ENCODE measurements around the gene DCPS.
"Not testable (repeated sequence)": the region's sequence is repeated elsewhere in the genome, so short reads cannot be mapped to it uniquely, and the experiment has no call there.

DCPS gene

GRCh38 chr11:126303623-126304456, at the start of gene DCPS:
Gene DCPS (plus strand): TSS chr11:126304060. CDS start chr11:126304081, 21 bp downstream.
- peak; percentile 63 for DNase-seq (ENCODE audit: low read depth, low spot score)

- DNase-seq (ENCODE audit: low read depth, low spot score) = no peak
Observed at GRCh38 chr11:126254819-126255218, 49.0 kb upstream of the DCPS start.

- DNase-seq (ENCODE audit: low read depth, low spot score) = not testable (repeated sequence)
Observed at GRCh38 chr11:126255507-126255906, 48.4 kb upstream of the DCPS start.

GRCh38 chr11:126256216-126256615, 47.6 kb upstream of the DCPS start:
- no peak for DNase-seq (ENCODE audit: low read depth, low spot score)

- no peak for DNase-seq (ENCODE audit: low read depth, low spot score)
Observed at GRCh38 chr11:126257144-126257543, 46.7 kb upstream of the DCPS start.

- no peak for DNase-seq (ENCODE audit: low read depth, low spot score)
Observed at GRCh38 chr11:126257764-126258163, 46.1 kb upstream of the DCPS start.

- DNase-seq (ENCODE audit: low read depth, low spot score) = no peak
Observed at GRCh38 chr11:126262216-126262615, 41.6 kb upstream of the DCPS start.

GRCh38 chr11:126263489-126263888, 40.4 kb upstream of the DCPS start:
- no peak for DNase-seq (ENCODE audit: low read depth, low spot score)

- no peak for DNase-seq (ENCODE audit: low read depth, low spot score)
Observed at GRCh38 chr11:126265811-126266210, 38.0 kb upstream of the DCPS start.

- DNase-seq (ENCODE audit: low read depth, low spot score) = no peak
Observed at GRCh38 chr11:126267650-126268049, 36.2 kb upstream of the DCPS start.

GRCh38 chr11:126268361-126268707, 35.5 kb upstream of the DCPS start:
- no peak for DNase-seq (ENCODE audit: low read depth, low spot score)

GRCh38 chr11:126268708-126269579, 34.9 kb upstream of the DCPS start, which contains the start of the genes FOXRED1 and SRPRA:
Gene FOXRED1 (plus strand): TSS chr11:126269154. CDS start chr11:126269207, 53 bp downstream.
Gene SRPRA (minus strand): TSS chr11:126268895. CDS start chr11:126268804, 91 bp downstream.
- DNase-seq (ENCODE audit: low read depth, low spot score) = peak; percentile 100

GRCh38 chr11:126277322-126277721, 26.5 kb upstream of the DCPS start:
- DNase-seq (ENCODE audit: low read depth, low spot score) = no peak

GRCh38 chr11:126277780-126278179, 26.1 kb upstream of the DCPS start:
- DNase-seq (ENCODE audit: low read depth, low spot score) = no peak

- DNase-seq (ENCODE audit: low read depth, low spot score) = no peak
Observed at GRCh38 chr11:126279191-126279590, 24.7 kb upstream of the DCPS start.

GRCh38 chr11:126280595-126280994, 23.3 kb upstream of the DCPS start:
- DNase-seq (ENCODE audit: low read depth, low spot score) = no peak

GRCh38 chr11:126281245-126281644, 22.6 kb upstream of the DCPS start:
- no peak for DNase-seq (ENCODE audit: low read depth, low spot score)

GRCh38 chr11:126281666-126282175, 22.1 kb upstream of the DCPS start:
- DNase-seq (ENCODE audit: low read depth, low spot score) = no peak

- DNase-seq (ENCODE audit: low read depth, low spot score) = no peak
Observed at GRCh38 chr11:126282361-126282735, 21.5 kb upstream of the DCPS start.

- DNase-seq (ENCODE audit: low read depth, low spot score) = peak; percentile 30
Observed at GRCh38 chr11:126282736-126283591, 20.9 kb upstream of the DCPS start, which contains the start of gene TIRAP. Gene TIRAP (plus strand): TSS chr11:126283093. CDS start chr11:126290895, 7,802 bp downstream.

- DNase-seq (ENCODE audit: low read depth, low spot score) = peak; percentile 69
Observed at GRCh38 chr11:126284829-126285228, 19.0 kb upstream of the DCPS start.
